ENCODE measurements around the gene GXYLT1. TPM values are rescaled to one million over a fixed set of nuclear protein-coding genes. Genes with fewer than 3 reads are reported as not detected.

GXYLT1 gene
- polyA plus RNA-seq, 1 donor from 2014 or later, result 3.2 TPM

DNA sequence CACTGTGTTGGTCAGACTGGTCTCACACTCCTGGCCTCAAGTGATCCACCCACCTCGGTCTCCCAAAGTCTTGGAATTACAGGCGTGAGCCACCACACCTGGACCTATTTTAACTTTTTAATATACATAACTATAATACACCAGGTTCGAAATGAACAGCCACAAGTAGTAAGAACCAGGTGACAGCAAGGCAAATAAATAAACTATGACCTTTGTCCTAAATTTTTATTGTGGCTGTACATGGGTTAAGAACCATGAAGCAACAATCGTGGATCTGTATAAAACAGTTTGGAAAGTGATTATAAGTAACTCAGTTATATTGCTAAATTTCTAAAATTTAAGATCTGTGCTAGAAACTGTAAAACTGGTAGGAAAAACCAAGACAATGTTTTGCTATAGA lies 41.5 kb downstream of the GXYLT1 start:
- TF ChIP-seq, protein P1, sequence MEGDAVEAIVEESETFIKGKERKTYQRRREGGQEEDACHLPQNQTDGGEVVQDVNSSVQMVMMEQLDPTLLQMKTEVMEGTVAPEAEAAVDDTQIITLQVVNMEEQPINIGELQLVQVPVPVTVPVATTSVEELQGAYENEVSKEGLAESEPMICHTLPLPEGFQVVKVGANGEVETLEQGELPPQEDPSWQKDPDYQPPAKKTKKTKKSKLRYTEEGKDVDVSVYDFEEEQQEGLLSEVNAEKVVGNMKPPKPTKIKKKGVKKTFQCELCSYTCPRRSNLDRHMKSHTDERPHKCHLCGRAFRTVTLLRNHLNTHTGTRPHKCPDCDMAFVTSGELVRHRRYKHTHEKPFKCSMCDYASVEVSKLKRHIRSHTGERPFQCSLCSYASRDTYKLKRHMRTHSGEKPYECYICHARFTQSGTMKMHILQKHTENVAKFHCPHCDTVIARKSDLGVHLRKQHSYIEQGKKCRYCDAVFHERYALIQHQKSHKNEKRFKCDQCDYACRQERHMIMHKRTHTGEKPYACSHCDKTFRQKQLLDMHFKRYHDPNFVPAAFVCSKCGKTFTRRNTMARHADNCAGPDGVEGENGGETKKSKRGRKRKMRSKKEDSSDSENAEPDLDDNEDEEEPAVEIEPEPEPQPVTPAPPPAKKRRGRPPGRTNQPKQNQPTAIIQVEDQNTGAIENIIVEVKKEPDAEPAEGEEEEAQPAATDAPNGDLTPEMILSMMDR (IDR thresholded peaks at IDR 0.05; ENCODE audit: poor library complexity, severe bottlenecking), result no peak
- TF ChIP-seq RAD21 (conservative IDR thresholded peaks at IDR 0.05) (no peak), SMC3 (conservative IDR thresholded peaks at IDR 0.05; ENCODE audit: poor library complexity) (no peak), EZH2 (IDR thresholded peaks at IDR 0.05; ENCODE audit: borderline replicate concordance, insufficient read depth, low read length, poor library complexity, severe bottlenecking) (no peak), EP300 (conservative IDR thresholded peaks at IDR 0.05; ENCODE audit: poor library complexity, severe bottlenecking) (no peak), POLR2AphosphoS5 (IDR thresholded peaks at IDR 0.05) (no peak)
- no peak overlapping the region for H3K9ac ChIP-seq (ENCODE audit: low read length)
- H2AFZ ChIP-seq (ENCODE audit: low read depth, low read length), result no peak overlapping the region
- no peaks in the 10 kb centered on the region for H3K36me3 ChIP-seq (ENCODE audit: insufficient read depth, low read length)
- no peaks in the 10 kb centered on the region for H3K27me3 ChIP-seq (ENCODE audit: insufficient read depth, low read depth, low read length)
- H3F3A ChIP-seq (ENCODE audit: insufficient read depth, low read length, poor library complexity, severe bottlenecking), result no peaks in the 10 kb centered on the region
- no peak overlapping the region for H3K27ac ChIP-seq (ENCODE audit: low read length)
- no peaks in the 10 kb centered on the region for H4K20me1 ChIP-seq (ENCODE audit: insufficient read depth)
- H3K9me3 ChIP-seq (ENCODE audit: low read length), result no peaks in the 10 kb centered on the region
- no peak overlapping the region for H3K4me3 ChIP-seq (ENCODE audit: low read length)
- H3K79me2 ChIP-seq (replicated peaks; ENCODE audit: insufficient read depth, low read length), result no peaks in the 10 kb centered on the region
- H3K9me2 ChIP-seq (ENCODE audit: insufficient read depth, low read length), result no peaks in the 10 kb centered on the region
- H3K4me2 ChIP-seq (ENCODE audit: low read length), result no peak overlapping the region

DNA sequence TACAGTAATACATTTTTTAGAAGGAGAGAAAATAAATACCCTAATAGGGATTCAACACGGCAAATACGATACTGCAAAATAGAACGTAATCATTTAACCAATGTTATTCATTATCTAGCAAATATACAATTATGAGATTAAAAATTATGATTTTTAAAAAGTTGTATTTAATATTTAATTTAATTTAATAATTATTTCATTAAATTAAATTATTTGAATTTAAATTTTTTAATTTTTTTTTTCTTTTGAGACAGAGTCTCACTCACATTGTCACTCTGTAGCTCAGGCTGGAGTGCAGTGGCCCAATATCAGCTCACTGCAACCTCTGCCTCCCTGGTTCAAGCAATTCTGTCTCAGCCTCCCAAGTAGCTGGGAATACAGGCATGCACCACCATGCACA lies 42.0 kb downstream of the GXYLT1 start:
- Histone ChIP-seq H3K4me3 (ENCODE audit: low read length) (no peak overlapping the region), H3K27ac (ENCODE audit: low read length) (no peak overlapping the region), H3K9me3 (ENCODE audit: low read length) (no peaks in the 10 kb centered on the region), H3K9ac (ENCODE audit: low read length) (no peak overlapping the region), H2AFZ (ENCODE audit: low read depth, low read length) (no peak overlapping the region), H3K27me3 (ENCODE audit: insufficient read depth, low read depth, low read length) (no peaks in the 10 kb centered on the region), H3F3A (ENCODE audit: insufficient read depth, low read length, poor library complexity, severe bottlenecking) (no peaks in the 10 kb centered on the region), H4K20me1 (ENCODE audit: insufficient read depth) (no peaks in the 10 kb centered on the region), H3K79me2 (replicated peaks; ENCODE audit: insufficient read depth, low read length) (no peaks in the 10 kb centered on the region), H3K9me2 (ENCODE audit: insufficient read depth, low read length) (no peaks in the 10 kb centered on the region), H3K36me3 (ENCODE audit: insufficient read depth, low read length) (no peaks in the 10 kb centered on the region), H3K4me2 (ENCODE audit: low read length) (no peak overlapping the region)
- TF ChIP-seq MXI1 (conservative IDR thresholded peaks at IDR 0.05; ENCODE audit: poor library complexity, severe bottlenecking) (no peak), SMC3 (conservative IDR thresholded peaks at IDR 0.05; ENCODE audit: poor library complexity) (no peak), EP300 (conservative IDR thresholded peaks at IDR 0.05; ENCODE audit: poor library complexity, severe bottlenecking) (no peak), RAD21 (conservative IDR thresholded peaks at IDR 0.05) (no peak), EZH2 (IDR thresholded peaks at IDR 0.05; ENCODE audit: borderline replicate concordance, insufficient read depth, low read length, poor library complexity, severe bottlenecking) (no peak), POLR2AphosphoS5 (IDR thresholded peaks at IDR 0.05) (no peak), TAF1 (IDR thresholded peaks at IDR 0.05; ENCODE audit: low read depth) (no peak)
- TF ChIP-seq, protein P1 (IDR thresholded peaks at IDR 0.05; ENCODE audit: poor library complexity, severe bottlenecking), result no peak
- TF ChIP-seq, protein P2, sequence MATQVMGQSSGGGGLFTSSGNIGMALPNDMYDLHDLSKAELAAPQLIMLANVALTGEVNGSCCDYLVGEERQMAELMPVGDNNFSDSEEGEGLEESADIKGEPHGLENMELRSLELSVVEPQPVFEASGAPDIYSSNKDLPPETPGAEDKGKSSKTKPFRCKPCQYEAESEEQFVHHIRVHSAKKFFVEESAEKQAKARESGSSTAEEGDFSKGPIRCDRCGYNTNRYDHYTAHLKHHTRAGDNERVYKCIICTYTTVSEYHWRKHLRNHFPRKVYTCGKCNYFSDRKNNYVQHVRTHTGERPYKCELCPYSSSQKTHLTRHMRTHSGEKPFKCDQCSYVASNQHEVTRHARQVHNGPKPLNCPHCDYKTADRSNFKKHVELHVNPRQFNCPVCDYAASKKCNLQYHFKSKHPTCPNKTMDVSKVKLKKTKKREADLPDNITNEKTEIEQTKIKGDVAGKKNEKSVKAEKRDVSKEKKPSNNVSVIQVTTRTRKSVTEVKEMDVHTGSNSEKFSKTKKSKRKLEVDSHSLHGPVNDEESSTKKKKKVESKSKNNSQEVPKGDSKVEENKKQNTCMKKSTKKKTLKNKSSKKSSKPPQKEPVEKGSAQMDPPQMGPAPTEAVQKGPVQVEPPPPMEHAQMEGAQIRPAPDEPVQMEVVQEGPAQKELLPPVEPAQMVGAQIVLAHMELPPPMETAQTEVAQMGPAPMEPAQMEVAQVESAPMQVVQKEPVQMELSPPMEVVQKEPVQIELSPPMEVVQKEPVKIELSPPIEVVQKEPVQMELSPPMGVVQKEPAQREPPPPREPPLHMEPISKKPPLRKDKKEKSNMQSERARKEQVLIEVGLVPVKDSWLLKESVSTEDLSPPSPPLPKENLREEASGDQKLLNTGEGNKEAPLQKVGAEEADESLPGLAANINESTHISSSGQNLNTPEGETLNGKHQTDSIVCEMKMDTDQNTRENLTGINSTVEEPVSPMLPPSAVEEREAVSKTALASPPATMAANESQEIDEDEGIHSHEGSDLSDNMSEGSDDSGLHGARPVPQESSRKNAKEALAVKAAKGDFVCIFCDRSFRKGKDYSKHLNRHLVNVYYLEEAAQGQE (IDR thresholded peaks at IDR 0.05; ENCODE audit: borderline replicate concordance), result no peak
